GM18868 (cell line): ENCODE data around the gene ELOVL5.

Experiments used
- ATAC-seq: cut with Tn5 transposase; IDR thresholded peaks from one replicate; pipeline ENCODE4 v1.9.1; 2021; ENCODE audit warnings: mild to moderate bottlenecking, moderate library complexity; ENCODE audit not compliant: unreplicated experiment

ELOVL5 gene

GRCh38 chr6:53250176-53251032 is 98.3 kb downstream of the ELOVL5 start:
- peak; percentile 51 for ATAC-seq

GRCh38 chr6:53246924-53247323 is 101.8 kb downstream of the ELOVL5 start:
- no peak for ATAC-seq

GRCh38 chr6:53244958-53245357 is 103.8 kb downstream of the ELOVL5 start:
- peak; percentile 87 for ATAC-seq

- peak; percentile 22 for ATAC-seq
These were observed 104.3 kb downstream of the ELOVL5 start for GRCh38 chr6:53244399-53244931.

- no peak for ATAC-seq
These were observed 106.8 kb downstream of the ELOVL5 start for GRCh38 chr6:53241938-53242337.

GRCh38 chr6:53240761-53241160 is 108.0 kb downstream of the ELOVL5 start:
- ATAC-seq = no peak

- no peak for ATAC-seq
These were observed 108.6 kb downstream of the ELOVL5 start for GRCh38 chr6:53240139-53240538.

GRCh38 chr6:53239526-53239925 is 109.2 kb downstream of the ELOVL5 start:
- ATAC-seq = peak; percentile 61

- no peak for ATAC-seq
These were observed 110.4 kb downstream of the ELOVL5 start for GRCh38 chr6:53238311-53238710.

GRCh38 chr6:53236241-53236640 is 112.5 kb downstream of the ELOVL5 start:
- peak; percentile 27 for ATAC-seq

GRCh38 chr6:53235508-53235907 is 113.2 kb downstream of the ELOVL5 start:
- no peak for ATAC-seq

- no peak for ATAC-seq
These were observed 115.4 kb downstream of the ELOVL5 start for GRCh38 chr6:53233309-53233708.

GRCh38 chr6:53230775-53231467 is 117.8 kb downstream of the ELOVL5 start:
- ATAC-seq = no peak

GRCh38 chr6:53227847-53228246 is 120.9 kb downstream of the ELOVL5 start:
- no peak for ATAC-seq

GRCh38 chr6:53220605-53221004 is 128.1 kb downstream of the ELOVL5 start:
- ATAC-seq = no peak
